ENCODE data around the gene COLGALT1.
"Not testable (repeated sequence)": the region's sequence is repeated elsewhere in the genome, so short reads cannot be mapped to it uniquely, and the experiment has no call there.

The COLGALT1 gene

GRCh38 chr19:17530586-17530985 lies 24.9 kb upstream of the COLGALT1 start:
- H3K4me3 ChIP-seq: no peak overlapping the region
- no peak overlapping the region for H3K27ac ChIP-seq

- H3K4me3 ChIP-seq: no peak overlapping the region
Observed at GRCh38 chr19:17532116-17532515, 23.3 kb upstream of the COLGALT1 start.

GRCh38 chr19:17532557-17532956 lies 22.9 kb upstream of the COLGALT1 start:
- no peak overlapping the region for H3K4me3 ChIP-seq

More at GRCh38 chr19:17532116-17532515, 23.3 kb upstream of the COLGALT1 start:
- H3K27ac ChIP-seq: no peak overlapping the region

GRCh38 chr19:17534767-17535166 lies 20.7 kb upstream of the COLGALT1 start:
- Histone ChIP-seq H3K27ac (no peak overlapping the region), H3K4me3 (no peak overlapping the region)

More at GRCh38 chr19:17532557-17532956, 22.9 kb upstream of the COLGALT1 start:
- H3K27ac ChIP-seq: no peak overlapping the region

- H3K4me3 ChIP-seq: no peak overlapping the region
- H3K27ac ChIP-seq: no peak overlapping the region
Observed at GRCh38 chr19:17536955-17537354, 18.5 kb upstream of the COLGALT1 start.

GRCh38 chr19:17538684-17539237 lies 16.7 kb upstream of the COLGALT1 start:
- Histone ChIP-seq H3K4me3 (peak overlapping the region; percentile 25 to 54 (median 36)), H3K27ac (peak overlapping the region in 13 of 21 experiments; percentile 14 to 67 (median 50))

- peak overlapping the region in 14 of 21 experiments; percentile 14 to 67 (median 46) for H3K27ac ChIP-seq
- peak overlapping the region; percentile 25 to 54 (median 36) for H3K4me3 ChIP-seq
Observed at GRCh38 chr19:17539238-17540117, 16.0 kb upstream of the COLGALT1 start.

- H3K27ac ChIP-seq: no peak overlapping the region
- no peak overlapping the region for H3K4me3 ChIP-seq
Observed at GRCh38 chr19:17540174-17540573, 15.3 kb upstream of the COLGALT1 start.

GRCh38 chr19:17541184-17541759 lies 14.2 kb upstream of the COLGALT1 start:
- Histone ChIP-seq H3K27ac (no peak overlapping the region), H3K4me3 (no peak overlapping the region)

- H3K27ac ChIP-seq: no peak overlapping the region
- H3K4me3 ChIP-seq: no peak overlapping the region
Observed at GRCh38 chr19:17542042-17542441, 13.4 kb upstream of the COLGALT1 start.

GRCh38 chr19:17542793-17543582 lies 12.5 kb upstream of the COLGALT1 start:
- H3K27ac ChIP-seq: no peak overlapping the region
- H3K4me3 ChIP-seq: no peak overlapping the region

GRCh38 chr19:17543986-17544385 lies 11.5 kb upstream of the COLGALT1 start:
- H3K27ac ChIP-seq: no peak overlapping the region
- no peak overlapping the region for H3K4me3 ChIP-seq

- Histone ChIP-seq H3K27ac (no peak overlapping the region), H3K4me3 (no peak overlapping the region)
Observed at GRCh38 chr19:17544418-17544817, 11.0 kb upstream of the COLGALT1 start.

- H3K4me3 ChIP-seq: no peak overlapping the region
- no peak overlapping the region for H3K27ac ChIP-seq
Observed at GRCh38 chr19:17548145-17548544, 7.3 kb upstream of the COLGALT1 start.

- no peak overlapping the region for H3K4me3 ChIP-seq
- no peak overlapping the region for H3K27ac ChIP-seq
Observed at GRCh38 chr19:17549085-17549740, 6.2 kb upstream of the COLGALT1 start.

- no peak overlapping the region for H3K4me3 ChIP-seq
- H3K27ac ChIP-seq: no peak overlapping the region
Observed at GRCh38 chr19:17550076-17550667, 5.3 kb upstream of the COLGALT1 start.

GRCh38 chr19:17552735-17553134 lies 2.7 kb upstream of the COLGALT1 start:
- H3K27ac ChIP-seq: peak overlapping the region in 9 of 21 experiments; percentile 11 to 76 (median 63)
- H3K4me3 ChIP-seq: not testable (repeated sequence)

GRCh38 chr19:17553256-17553655 lies 2.2 kb upstream of the COLGALT1 start:
- no peak overlapping the region for H3K4me3 ChIP-seq
- peak overlapping the region in 15 of 21 experiments; percentile 4 to 76 (median 37) for H3K27ac ChIP-seq

GRCh38 chr19:17554968-17555479 lies 425 bp upstream of the COLGALT1 start:
- peak overlapping the region; percentile 68 to 96 (median 82) for H3K4me3 ChIP-seq
- H3K27ac ChIP-seq: peak overlapping the region in 18 of 21 experiments; percentile 14 to 94 (median 89)

Measured in skin epidermis (tissue), 12 donors.